ENCODE measurements around the gene PROX1. TPM values are rescaled to one million over a fixed set of nuclear protein-coding genes. Genes with fewer than 3 reads are reported as not detected.

The PROX1 gene
- total RNA-seq, 1 donor from 2014 or later: 3.6 TPM

DNA sequence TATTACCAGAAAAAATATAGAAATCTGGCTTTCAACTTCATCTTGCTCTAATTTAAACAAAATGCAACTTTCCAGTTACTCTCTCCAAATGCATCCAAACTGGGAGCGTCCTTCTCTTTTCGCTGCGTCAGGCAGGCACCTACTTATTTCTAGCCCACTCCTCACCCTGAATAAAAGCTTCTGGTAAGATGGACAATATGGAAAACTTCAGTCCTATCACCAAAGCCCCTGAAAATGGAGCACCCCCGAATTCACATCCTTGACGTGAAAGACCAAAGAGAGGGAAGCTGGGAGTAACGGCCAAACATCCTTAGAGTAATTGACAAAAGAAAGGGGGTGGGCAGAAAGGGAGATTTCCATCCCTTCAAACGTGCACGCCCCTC is 5.5 kb upstream of the PROX1 start:
- no peak for DNase-seq

DNA sequence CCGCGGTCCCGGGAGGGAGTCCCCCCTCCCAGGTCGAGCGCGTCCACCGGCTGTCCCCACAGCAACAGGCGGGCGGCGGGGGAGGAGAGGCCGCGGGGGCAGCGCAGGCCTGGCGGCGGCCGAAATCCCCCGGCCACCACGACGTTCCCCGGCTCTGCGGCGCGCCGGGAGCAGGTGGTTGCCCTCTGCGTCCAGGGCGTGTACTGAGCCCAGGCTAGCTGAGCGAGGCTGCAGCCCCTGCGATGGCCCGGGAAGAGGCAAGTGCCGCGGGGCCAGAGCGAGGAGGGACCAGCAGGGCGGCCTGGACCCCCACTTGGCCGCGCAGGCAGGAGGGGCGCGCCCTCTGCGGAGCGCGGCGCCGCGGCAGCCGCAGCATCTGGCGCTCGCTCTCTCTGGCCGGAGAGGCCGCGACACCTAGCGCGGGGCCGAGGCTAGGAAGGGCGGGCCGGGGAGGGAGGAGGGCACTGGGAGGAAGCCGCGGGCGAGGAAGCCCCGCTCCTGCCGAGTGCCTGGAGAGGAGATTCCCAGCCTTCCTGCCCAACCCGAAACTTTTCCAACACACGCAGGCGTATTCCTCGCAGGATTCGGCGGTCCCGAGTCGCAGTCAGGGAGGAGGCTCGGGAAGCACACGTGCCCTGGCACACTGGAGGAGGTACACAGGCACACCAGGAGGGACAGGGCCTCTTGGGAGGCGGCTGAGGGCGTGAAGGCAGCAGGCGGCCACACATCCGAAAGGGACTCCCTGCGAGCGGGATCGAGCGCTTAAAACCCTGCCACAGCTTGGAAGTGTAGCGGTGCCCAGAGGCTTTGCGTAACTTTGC is 4.9 kb upstream of the PROX1 start:
- no peak for DNase-seq

DNA sequence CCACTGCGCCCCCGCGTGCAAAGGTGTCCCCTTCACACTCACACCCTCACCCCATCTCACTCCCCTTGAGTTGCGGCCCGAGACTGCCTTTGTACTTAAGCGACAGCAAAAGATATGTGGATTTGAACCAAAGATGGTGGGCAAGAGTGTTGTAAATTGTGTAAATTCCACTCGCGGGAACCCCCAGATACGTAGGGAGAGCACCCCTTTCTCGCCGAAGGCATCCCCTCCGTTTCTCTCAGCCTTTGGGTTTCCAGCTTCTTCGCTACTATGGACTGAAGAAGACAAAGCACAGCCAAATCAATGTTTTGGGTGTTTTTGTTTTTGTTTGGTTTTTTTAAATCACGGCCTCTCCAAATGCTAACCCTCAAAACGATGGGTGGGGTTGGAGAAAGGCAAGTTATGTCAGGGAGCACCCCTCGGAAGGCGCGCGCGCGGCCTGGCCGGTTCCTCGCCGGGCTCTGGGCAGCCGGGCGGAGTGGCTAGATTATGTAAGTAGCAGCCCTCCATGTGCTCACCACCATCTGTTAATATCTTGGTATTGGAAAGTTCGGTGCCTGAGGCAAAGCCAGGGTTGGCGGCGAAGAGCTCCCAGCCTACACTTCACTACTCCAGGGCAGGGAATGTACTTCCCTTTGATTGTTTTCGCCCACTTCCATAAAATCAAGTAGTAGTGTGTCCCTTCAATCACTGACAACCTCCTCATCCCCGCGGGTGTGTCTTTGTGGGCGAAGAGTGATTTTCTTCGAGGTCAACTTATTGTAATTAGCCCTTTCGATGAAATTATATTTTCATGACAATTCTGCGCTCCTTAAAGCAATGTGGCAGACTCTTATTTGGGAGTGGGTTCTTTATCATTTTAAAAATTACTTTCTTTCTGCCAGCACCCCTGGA is 4.0 kb upstream of the PROX1 start:
- DNase-seq: no peak

DNA sequence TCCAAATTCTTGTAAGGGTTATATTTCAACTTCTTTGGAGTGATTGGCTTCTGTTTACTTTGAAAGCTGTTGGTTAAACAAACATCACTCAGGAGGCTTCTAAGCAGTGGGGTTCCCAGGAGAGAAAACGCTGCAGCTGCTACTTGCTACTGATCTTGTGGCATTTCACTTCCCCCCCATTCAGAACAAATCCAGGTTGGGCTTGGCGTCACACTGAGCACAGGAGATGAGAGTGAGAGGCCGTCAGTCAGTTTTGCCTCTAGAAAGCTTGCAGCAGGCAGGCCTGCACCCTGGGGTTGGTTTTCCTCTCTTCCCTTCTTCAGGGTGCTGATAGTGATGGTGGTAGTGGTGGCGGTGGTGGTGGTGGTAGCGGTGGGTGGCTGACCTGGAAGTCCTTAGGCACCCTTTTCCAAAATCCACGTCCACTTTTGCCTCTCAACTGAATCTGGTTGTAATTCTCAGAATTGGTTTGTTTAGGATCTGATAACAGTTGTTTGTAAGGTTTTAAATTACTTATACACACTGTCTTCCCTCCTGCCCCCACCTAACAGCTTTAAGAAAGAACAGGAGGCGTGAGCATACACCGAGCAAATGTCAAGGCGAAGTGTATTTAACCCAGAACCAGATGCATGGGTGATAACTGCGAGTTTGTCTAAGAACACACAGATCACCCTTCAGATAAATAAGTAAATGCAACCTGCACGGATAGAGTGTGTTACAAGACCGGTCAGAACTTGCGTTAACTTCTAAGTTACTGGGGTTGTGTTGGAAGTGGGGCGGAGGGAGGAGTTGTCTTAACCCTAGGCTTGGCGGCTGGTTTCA is 3.2 kb upstream of the PROX1 start:
- no peak for DNase-seq

DNA sequence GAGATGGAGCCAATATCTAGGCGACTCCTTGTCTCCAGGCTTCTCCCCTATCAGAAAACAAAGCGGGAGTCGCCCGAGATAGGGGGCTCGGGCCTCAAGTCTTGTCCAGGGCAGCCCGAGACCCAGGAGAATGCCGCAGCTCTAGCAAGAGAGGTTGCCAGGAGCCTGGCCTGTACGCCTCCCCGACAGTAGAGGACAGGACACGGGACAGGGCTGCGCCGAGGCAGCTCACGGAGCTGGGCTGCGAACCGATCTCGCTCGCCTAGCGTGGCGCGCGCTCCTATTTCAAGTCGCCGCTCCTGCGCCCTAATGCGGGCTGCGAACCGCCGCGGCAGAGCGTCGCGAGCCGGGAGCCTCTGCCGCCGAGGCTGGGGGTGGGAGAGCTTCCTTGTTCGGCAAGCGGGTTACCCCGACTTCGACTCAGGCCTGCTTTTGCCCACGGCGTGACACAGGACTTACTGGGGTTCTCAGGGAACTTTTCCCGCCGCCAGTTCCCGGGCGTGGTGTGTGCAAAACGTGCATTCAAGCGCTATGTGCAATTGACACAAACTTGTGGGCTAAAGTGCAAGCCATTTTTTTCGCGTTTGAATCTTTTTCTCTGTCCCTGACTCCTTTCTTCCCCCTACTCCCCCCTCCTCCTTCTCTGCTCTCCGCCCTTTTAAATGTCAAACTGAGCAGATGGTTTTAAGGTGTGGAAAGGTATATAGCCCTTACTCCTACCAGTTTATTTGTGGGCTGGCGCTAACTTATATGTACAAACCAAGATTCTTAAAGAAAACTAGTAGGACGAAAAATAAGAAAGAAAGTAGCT is 2.4 kb upstream of the PROX1 start:
- no peak for DNase-seq

DNA sequence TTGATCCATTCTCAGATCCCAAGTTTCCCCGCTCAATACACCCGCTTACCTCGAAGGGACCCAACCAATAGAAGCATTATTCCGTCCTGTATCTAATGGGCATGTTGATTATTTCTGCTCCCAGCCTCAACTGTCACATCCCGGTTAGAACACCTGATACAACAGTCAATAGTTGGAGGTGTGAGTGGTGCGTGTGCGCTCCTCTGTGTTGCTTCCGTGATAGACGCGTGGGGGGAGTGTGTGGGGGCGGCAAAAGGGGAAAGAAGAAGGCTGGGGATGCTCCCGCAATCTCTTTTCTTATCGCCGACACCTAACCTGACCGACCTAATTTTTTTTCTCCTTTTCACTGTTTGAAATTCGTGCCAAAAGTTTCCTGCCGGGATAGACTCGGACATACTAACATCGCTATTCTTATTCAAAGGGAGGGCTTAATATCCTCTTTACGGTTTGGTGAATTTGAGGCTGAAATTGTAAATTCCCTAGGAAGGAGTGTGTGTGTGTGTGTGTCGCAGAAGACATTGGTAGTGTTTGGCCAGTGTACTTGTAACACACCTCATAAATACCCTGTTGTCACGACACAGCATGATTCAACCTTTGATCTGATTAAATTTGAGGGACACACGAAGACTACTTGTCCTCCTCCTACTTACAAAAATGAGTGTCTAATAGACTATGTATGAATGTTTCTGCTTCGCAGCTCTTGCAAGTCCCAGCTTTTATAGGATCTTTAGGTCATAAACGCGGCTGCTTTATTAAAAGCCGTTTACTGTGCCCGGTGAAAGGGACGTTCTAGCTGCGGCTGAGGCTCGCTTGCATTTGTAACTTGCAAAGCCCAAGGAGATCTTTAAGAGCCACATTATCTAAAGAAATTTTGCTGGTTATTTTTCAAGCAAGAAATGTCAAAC is 1.5 kb upstream of the PROX1 start:
- DNase-seq: no peak

DNA sequence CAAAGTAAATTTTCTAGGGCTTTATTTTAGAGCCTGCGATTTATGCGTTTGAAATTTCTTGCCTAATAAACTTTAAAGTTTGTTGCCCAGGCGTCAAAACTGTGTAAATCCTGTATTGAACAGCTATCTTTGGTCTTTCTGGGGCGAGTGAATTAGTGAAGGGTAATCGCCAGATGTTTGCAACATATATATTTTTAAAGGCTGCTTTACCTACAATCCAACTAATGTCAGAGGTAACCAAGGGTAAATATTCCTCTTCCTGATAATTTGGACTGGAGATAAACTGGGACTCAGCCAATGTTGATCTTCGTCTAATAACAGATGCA is 885 bp upstream of the PROX1 start:
- no peak for DNase-seq

DNA sequence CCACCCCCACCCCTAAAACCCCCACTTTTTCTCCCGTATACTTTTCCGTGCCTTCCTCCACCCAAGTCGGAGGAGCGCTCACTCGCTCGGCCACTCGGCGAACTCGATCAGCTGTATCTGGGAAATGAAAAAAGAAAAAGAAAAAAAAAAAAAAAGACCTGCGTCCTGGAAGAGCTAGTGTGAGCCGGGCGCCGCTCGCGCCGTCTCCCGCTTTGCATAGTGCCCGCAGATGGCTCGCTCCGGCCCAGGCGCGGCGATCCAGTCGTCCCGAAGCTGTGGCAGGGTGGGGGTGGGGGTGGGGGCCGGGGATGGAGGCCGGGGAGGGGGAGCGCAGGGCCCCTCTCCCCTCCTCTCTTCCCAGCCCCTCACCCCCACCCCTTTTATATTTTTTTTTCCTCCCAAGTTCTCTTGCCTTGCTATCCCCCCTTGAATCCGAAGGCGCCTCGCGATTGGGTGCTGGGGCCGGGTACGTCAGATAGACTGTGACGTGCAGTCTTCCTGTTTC is 299 bp upstream of the PROX1 start:
- DNase-seq: no peak

DNA sequence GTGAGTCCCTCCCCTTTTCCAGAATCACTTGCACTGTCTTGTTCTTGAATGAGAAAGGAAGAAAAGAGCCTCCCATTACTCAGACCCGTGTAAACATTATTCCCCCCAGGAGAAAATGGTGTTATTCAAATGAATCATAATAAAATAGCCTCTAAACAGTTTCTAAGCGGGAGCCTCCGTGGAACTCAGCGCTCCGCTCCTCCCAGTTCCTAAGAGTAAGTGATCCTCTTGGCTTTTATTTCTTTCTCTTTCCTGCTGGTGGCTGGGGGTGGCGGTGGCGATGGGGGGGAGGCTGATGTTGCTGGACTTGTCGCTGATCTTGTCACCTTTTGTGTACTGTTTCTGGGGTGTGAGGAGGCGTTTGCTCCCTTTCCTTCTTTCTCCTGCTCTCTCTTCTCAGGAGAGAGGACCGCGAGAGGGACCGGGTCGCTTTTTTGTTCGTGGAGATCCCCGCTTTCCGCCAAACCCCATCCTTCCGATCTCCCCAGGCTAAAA is 781 bp downstream of the PROX1 start:
- DNase-seq: no peak

DNA sequence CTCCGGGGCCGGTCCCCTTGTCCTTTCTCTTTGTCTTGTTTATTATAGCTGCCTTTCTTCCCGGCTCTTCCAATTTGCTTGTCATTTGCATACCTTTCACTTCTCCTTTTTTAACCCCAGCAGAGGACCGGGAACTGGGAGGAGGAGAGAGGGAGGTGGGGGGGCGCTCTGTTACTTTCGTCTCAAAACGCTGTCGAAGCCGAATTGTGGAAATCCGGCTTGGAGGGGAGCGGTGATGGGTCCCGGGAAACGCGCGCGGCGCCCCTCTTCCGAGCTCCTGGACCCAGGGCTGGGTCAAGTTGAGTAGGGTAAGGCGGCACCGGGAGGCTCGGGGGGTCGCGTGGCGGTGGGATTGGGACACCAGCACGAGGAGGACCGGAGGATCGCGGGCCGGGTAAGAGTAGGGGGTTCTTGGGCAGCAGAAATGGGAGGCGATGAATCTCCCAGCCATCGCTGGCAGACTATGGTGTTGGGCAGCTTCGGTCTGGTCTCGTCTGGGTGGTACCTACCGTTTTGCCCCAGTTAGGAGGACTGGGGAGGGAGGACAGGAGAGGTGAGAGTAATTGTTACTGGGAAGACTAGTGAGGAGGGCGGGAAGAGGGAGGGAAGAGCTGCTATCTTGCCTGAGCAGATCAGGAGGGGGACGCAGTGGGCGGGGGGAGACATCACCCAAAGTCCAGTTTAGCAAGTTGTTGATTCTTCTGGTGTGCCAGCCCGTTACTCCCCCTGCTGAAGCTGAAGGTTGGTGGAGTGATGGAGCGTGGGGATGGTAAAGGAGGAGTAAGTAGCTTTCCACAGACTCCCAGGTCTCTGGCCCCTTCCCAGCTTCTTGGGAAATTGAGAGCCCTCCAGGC is 1.5 kb downstream of the PROX1 start:
- DNase-seq: no peak

DNA sequence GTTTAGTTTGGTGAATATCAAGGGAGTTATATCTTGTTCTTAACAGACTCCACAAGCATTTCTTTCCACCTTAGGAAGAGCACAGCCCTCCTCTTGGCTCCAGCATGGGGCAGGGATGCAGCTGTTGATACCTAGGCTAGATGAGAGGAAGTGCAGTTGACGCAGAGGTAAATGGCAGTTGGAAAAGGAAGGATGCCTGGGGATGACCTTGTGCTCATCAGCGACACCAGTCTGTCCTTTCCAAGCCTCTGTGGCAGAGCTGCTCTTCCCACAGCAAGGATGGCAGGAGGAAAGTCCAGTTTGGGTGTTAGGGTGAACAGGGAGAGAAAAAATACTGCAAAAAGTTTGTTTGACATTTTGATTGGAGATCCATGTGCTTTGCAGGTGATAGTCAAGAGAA is 6.2 kb downstream of the PROX1 start:
- no peak for DNase-seq

DNA sequence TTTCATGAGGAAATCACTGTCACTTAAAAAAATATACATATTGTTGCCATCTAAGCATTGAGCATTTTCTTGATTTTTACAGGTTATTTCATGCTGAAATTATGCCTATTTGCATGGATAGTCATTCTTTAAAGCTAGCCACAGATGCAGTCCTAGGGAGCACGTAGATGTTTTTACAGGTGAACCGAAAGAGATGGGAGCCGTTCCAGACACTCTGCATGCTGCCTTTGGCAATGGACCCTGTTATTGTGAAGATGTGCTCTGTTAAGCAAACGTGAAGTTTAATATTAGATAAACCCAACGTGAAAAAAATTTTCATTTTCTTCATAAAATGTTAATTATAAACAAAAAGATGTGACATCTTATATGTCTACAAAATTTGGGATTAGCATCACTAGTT is 7.1 kb downstream of the PROX1 start:
- DNase-seq: no peak

DNA sequence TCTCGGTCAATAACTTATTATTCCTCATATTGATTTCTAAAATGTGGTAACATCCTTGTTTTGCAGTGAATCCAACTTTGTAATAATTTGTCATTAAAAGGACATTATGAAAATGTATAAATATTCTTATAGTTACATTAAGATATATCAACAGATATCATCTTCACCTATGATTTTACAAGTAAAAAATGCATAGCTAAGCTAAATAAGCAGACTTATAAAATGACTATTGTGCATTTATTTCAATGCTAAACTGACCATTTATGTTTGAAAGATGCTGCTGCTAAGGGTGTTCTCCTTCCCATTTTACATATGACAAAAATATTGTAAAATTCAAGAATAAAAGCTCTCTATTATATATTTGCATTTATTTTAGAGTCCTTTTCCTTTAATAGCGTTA is 7.8 kb downstream of the PROX1 start:
- no peak for DNase-seq

DNA sequence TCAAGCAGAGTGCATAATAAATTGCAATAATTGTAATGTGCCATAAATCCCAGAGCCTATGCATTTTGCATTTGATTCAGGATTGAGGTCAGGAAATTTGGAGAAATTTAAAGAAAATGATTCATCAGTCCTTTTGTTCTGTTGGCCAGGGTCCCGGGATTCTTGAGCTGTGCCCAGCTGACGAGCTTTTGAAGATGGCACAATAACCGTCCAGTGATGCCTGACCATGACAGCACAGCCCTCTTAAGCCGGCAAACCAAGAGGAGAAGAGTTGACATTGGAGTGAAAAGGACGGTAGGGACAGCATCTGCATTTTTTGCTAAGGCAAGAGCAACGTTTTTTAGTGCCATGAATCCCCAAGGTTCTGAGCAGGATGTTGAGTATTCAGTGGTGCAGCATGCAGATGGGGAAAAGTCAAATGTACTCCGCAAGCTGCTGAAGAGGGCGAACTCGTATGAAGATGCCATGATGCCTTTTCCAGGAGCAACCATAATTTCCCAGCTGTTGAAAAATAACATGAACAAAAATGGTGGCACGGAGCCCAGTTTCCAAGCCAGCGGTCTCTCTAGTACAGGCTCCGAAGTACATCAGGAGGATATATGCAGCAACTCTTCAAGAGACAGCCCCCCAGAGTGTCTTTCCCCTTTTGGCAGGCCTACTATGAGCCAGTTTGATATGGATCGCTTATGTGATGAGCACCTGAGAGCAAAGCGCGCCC is 8.7 kb downstream of the PROX1 start:
- peak; percentile 16 for DNase-seq

DNA sequence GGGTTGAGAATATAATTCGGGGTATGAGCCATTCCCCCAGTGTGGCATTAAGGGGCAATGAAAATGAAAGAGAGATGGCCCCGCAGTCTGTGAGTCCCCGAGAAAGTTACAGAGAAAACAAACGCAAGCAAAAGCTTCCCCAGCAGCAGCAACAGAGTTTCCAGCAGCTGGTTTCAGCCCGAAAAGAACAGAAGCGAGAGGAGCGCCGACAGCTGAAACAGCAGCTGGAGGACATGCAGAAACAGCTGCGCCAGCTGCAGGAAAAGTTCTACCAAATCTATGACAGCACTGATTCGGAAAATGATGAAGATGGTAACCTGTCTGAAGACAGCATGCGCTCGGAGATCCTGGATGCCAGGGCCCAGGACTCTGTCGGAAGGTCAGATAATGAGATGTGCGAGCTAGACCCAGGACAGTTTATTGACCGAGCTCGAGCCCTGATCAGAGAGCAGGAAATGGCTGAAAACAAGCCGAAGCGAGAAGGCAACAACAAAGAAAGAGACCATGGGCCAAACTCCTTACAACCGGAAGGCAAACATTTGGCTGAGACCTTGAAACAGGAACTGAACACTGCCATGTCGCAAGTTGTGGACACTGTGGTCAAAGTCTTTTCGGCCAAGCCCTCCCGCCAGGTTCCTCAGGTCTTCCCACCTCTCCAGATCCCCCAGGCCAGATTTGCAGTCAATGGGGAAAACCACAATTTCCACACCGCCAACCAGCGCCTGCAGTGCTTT is 9.4 kb downstream of the PROX1 start:
- DNase-seq: peak; percentile 34

DNA sequence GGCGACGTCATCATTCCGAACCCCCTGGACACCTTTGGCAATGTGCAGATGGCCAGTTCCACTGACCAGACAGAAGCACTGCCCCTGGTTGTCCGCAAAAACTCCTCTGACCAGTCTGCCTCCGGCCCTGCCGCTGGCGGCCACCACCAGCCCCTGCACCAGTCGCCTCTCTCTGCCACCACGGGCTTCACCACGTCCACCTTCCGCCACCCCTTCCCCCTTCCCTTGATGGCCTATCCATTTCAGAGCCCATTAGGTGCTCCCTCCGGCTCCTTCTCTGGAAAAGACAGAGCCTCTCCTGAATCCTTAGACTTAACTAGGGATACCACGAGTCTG is 10.0 kb downstream of the PROX1 start:
- DNase-seq: no peak

DNA sequence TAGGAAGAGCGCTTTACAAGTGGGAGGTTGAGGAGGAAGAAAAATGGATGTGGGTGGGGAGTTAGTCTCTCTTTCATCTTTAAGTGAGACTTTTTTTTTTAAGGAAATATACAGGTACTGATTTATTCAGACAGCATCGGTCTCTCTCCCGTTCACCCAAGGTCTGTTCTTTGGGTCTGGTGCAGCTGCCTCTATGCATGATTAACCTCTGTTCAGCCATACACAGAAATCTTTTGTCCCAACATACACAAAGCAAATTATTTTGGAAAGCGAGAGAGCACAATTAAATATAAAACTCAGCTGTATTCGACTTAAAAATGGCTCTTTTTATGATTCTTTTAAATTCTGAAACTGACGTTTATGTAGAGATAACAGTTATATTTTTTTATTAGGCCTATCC is 11.0 kb downstream of the PROX1 start:
- no peak for DNase-seq

DNA sequence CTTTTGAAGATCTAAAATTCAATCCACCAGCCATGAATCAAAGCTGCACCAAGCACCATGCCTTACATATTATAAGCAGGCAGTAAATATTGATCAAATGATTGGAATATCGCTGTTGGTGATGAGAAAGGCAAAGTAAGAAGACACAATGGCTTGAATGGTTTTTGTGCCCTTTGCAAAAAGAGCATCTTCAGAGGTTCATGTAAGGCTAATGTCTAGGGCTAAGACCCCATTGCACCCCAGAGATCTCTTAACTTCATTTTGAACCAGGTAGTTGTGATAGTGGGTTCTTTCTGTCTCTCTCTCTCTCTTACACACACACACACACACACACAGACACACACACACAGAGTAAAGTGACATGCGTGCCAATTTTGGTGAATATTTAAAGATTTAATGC is 12.0 kb downstream of the PROX1 start:
- no peak for DNase-seq

All from skin of body (tissue), 2 donors.